Epithelial cell of esophagus (primary cell): ENCODE data around the gene AGXT2.
"Not testable (repeated sequence)": the region's sequence is repeated elsewhere in the genome, so short reads cannot be mapped to it uniquely, and the experiment has no call there.

Experiments used
- DNase-seq: peaks from one replicate; pipeline ENCODE4 v3.0.0; 2010; ENCODE audit warnings: low read depth
- H3K4me3 ChIP-seq: 2 replicates; pipeline ENCODE4 v1.5.1; 2011; ENCODE audit warnings: mild to moderate bottlenecking, low read length, control low read depth
- CTCF ChIP-seq: IDR thresholded peaks from 2 replicates; pipeline ENCODE4 v1.5.1; 2011; ENCODE audit warnings: low read depth, mild to moderate bottlenecking, low read length, control low read depth, inconsistent platforms; ENCODE audit not compliant: insufficient read depth; ENCODE audit errors: missing control alignments

AGXT2 gene

GRCh38 chr5:35045280-35045679 is 2.5 kb downstream of the AGXT2 start:
- DNase-seq = no peak
- no peak overlapping the region for H3K4me3 ChIP-seq

GRCh38 chr5:35044649-35045048 is 3.1 kb downstream of the AGXT2 start:
- H3K4me3 ChIP-seq = no peak overlapping the region
- DNase-seq = no peak
- TF ChIP-seq CTCF = no peak

More at GRCh38 chr5:35045280-35045679, 2.5 kb downstream of the AGXT2 start:
- no peak for TF ChIP-seq CTCF

- no peak for TF ChIP-seq CTCF
- H3K4me3 ChIP-seq = no peak overlapping the region
- no peak for DNase-seq
These were observed 5.0 kb downstream of the AGXT2 start for GRCh38 chr5:35042781-35043180.

- no peak overlapping the region for H3K4me3 ChIP-seq
- no peak for TF ChIP-seq CTCF
- DNase-seq = no peak
These were observed 6.5 kb downstream of the AGXT2 start for GRCh38 chr5:35041261-35041660.

GRCh38 chr5:35038891-35039290 is 8.9 kb downstream of the AGXT2 start:
- H3K4me3 ChIP-seq = no peak overlapping the region
- no peak for TF ChIP-seq CTCF
- DNase-seq = no peak

GRCh38 chr5:35036536-35036935 is 11.2 kb downstream of the AGXT2 start:
- no peak for TF ChIP-seq CTCF
- DNase-seq = no peak
- H3K4me3 ChIP-seq = no peak overlapping the region

GRCh38 chr5:35035929-35036328 is 11.8 kb downstream of the AGXT2 start:
- not testable (repeated sequence) for DNase-seq, H3K4me3 ChIP-seq

GRCh38 chr5:35035271-35035670 is 12.5 kb downstream of the AGXT2 start:
- H3K4me3 ChIP-seq = no peak overlapping the region
- no peak for DNase-seq
- no peak for TF ChIP-seq CTCF
